Left ventricle myocardium inferior (tissue), 1 donor: ENCODE results near the gene CALCOCO1. TPM values are rescaled to one million over a fixed set of nuclear protein-coding genes. Genes with fewer than 3 reads are reported as not detected.

Experiments
- DNase-seq: peaks from one replicate; pipeline ENCODE4 v3.0.0-alpha.2; 2020
- H3K27ac ChIP-seq: fragments of 200-600 bp; replicated peaks from 2 replicates; pipeline ENCODE4 v1.8.0; 2021
- H3K27me3 ChIP-seq: fragments of 200-600 bp; 2 replicates; pipeline ENCODE4 v1.8.0; 2021; ENCODE audit warnings: low read depth
- H3K36me3 ChIP-seq: fragments of 200-600 bp; 2 replicates; pipeline ENCODE4 v1.8.0; 2021
- H3K4me1 ChIP-seq: fragments of 200-600 bp; 2 replicates; pipeline ENCODE4 v1.8.0; 2021
- H3K4me3 ChIP-seq: fragments of 200-600 bp; 2 replicates; pipeline ENCODE4 v1.8.0; 2021; ENCODE audit warnings: mild to moderate bottlenecking, moderate library complexity
- H3K9me3 ChIP-seq: fragments of 200-600 bp; replicated peaks from 2 replicates; pipeline ENCODE4 v1.8.0; 2021
- CTCF ChIP-seq: fragments of 200-600 bp; IDR thresholded peaks from 2 replicates; pipeline ENCODE4 v1.8.0; 2021; ENCODE audit warnings: antibody characterized with exemption, mild to moderate bottlenecking, borderline replicate concordance
- intact Hi-C: fragments of 100-400 bp; cut with micrococcal nuclease; formaldehyde crosslinking; loops from one replicate; pipeline ENCODE4 v1.11.0; 2022
- total RNA-seq: library from RNA; stranded (reverse); fragmentation: NEBNext Ultra II Directional; extraction: Animal tissue kit (Norgen Biotek cat#: 25700); gene quantifications from one replicate; pipeline ENCODE4 v1.2.1, GENCODE V29; 2021
- donor health status: DM: no; HTN: yes; CAD: no; lungs with severe emphysema.

The CALCOCO1 gene
- total RNA-seq, 1 donor from 2014 or later, result 201 TPM

- intact Hi-C loops, result no loop called here
- no peak for TF ChIP-seq CTCF
- no peak overlapping the region for H3K27ac ChIP-seq
- H3K9me3 ChIP-seq, result no peaks in the 10 kb centered on the region
- H3K4me1 ChIP-seq, result peaks cover 40% of the 10 kb centered on the region
- H3K27me3 ChIP-seq, result peaks cover 53% of the 10 kb centered on the region
- no peaks in the 10 kb centered on the region for H3K36me3 ChIP-seq
- DNase-seq, result peak; percentile 44
- H3K4me3 ChIP-seq, result no peak overlapping the region
Observed at GRCh38 chr12:53735556-53735955, 8.3 kb upstream of the CALCOCO1 start.

GRCh38 chr12:53734425-53734824 lies 7.2 kb upstream of the CALCOCO1 start:
- no peaks in the 10 kb centered on the region for H3K36me3 ChIP-seq
- no peaks in the 10 kb centered on the region for H3K9me3 ChIP-seq
- peaks cover 42% of the 10 kb centered on the region for H3K27me3 ChIP-seq
- no peak for TF ChIP-seq CTCF
- no peak overlapping the region for H3K4me3 ChIP-seq
- intact Hi-C loops, result no loop called here
- H3K27ac ChIP-seq, result no peak overlapping the region
- no peak for DNase-seq
- H3K4me1 ChIP-seq, result peaks cover 31% of the 10 kb centered on the region

GRCh38 chr12:53733807-53734200 lies 6.6 kb upstream of the CALCOCO1 start:
- no peak for TF ChIP-seq CTCF
- Histone ChIP-seq H3K36me3 (no peaks in the 10 kb centered on the region), H3K4me3 (no peak overlapping the region), H3K27ac (no peak overlapping the region), H3K27me3 (peaks cover 36% of the 10 kb centered on the region), H3K4me1 (peaks cover 24% of the 10 kb centered on the region), H3K9me3 (no peaks in the 10 kb centered on the region)
- intact Hi-C loops, result no loop called here
- DNase-seq, result no peak

- DNase-seq, result no peak
- Histone ChIP-seq H3K4me1 (peaks cover 21% of the 10 kb centered on the region), H3K9me3 (no peaks in the 10 kb centered on the region), H3K27me3 (peaks cover 30% of the 10 kb centered on the region), H3K36me3 (no peaks in the 10 kb centered on the region), H3K27ac (no peak overlapping the region), H3K4me3 (no peak overlapping the region)
- intact Hi-C loops, result no loop called here
- no peak for TF ChIP-seq CTCF
Observed at GRCh38 chr12:53733051-53733806, 6.0 kb upstream of the CALCOCO1 start.

GRCh38 chr12:53729644-53730043 lies 2.4 kb upstream of the CALCOCO1 start:
- Histone ChIP-seq H3K27me3 (no peaks in the 10 kb centered on the region), H3K27ac (no peak overlapping the region), H3K36me3 (peaks cover 6% of the 10 kb centered on the region), H3K9me3 (no peaks in the 10 kb centered on the region), H3K4me3 (no peak overlapping the region), H3K4me1 (peaks cover 39% of the 10 kb centered on the region)
- no peak for TF ChIP-seq CTCF
- DNase-seq, result no peak
- intact Hi-C loops, result no loop called here
